ENCODE measurements around the gene ZNF576.

The ZNF576 gene

DNA sequence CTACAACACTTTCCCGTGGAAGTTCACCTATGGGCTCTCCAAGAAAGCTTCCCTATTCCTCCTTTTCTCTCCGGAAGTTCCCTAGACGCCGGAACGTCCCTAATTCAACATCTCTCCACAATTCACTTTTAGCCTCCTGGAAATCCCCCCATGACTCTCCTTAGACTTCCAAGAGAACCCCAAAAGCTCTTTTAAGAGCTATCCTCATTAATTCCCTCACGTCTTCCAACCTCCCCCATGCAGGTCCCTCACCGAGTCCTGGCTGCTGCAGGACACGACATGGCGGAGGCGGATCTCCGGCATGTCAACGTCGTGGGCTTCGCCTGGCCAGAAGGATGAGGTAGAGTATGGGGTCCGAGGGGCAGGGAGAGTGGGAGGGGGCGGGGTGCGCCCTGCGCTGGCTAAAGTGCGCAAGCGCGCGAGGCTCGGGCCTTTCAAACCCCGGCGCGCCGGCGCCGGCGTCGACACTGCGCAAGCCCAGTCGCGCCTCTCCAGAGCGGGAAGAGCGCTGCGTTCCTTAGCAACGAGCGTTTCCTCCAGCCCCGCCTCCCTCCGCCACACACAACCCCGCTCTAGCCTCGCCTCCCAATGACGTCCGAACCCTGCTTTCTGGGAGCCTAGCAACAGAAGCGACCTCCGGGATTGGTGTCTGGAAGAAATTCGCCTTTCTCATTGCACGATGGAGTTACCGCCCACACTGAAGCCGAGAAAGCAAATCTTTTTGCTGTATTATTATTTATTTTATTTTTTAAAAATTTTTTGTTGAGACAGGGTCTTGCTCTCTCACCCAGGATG is 21.0 kb upstream of the ZNF576 start, which contains the start of the genes PINLYP and XRCC1:
Gene PINLYP (plus strand): TSS at position 646 of the 795 bp plus-strand sequence. CDS start 1,391 bp downstream, outside the sequence.
Gene XRCC1 (minus strand): TSS at position 372 of the 795 bp plus-strand sequence. CDS start 69 bp downstream, at position 303.
- peak; percentile 99 for DNase-seq (ENCODE audit: low read depth)
- peak within 1 kb of the TSS; percentile 99 for H3K4me3 ChIP-seq (replicated peaks; ENCODE audit: low read depth, low read length)
- TF ChIP-seq, protein P1, sequence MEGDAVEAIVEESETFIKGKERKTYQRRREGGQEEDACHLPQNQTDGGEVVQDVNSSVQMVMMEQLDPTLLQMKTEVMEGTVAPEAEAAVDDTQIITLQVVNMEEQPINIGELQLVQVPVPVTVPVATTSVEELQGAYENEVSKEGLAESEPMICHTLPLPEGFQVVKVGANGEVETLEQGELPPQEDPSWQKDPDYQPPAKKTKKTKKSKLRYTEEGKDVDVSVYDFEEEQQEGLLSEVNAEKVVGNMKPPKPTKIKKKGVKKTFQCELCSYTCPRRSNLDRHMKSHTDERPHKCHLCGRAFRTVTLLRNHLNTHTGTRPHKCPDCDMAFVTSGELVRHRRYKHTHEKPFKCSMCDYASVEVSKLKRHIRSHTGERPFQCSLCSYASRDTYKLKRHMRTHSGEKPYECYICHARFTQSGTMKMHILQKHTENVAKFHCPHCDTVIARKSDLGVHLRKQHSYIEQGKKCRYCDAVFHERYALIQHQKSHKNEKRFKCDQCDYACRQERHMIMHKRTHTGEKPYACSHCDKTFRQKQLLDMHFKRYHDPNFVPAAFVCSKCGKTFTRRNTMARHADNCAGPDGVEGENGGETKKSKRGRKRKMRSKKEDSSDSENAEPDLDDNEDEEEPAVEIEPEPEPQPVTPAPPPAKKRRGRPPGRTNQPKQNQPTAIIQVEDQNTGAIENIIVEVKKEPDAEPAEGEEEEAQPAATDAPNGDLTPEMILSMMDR (IDR thresholded peaks at IDR 0.05; ENCODE audit: low read length, missing control alignments): no peak

DNA sequence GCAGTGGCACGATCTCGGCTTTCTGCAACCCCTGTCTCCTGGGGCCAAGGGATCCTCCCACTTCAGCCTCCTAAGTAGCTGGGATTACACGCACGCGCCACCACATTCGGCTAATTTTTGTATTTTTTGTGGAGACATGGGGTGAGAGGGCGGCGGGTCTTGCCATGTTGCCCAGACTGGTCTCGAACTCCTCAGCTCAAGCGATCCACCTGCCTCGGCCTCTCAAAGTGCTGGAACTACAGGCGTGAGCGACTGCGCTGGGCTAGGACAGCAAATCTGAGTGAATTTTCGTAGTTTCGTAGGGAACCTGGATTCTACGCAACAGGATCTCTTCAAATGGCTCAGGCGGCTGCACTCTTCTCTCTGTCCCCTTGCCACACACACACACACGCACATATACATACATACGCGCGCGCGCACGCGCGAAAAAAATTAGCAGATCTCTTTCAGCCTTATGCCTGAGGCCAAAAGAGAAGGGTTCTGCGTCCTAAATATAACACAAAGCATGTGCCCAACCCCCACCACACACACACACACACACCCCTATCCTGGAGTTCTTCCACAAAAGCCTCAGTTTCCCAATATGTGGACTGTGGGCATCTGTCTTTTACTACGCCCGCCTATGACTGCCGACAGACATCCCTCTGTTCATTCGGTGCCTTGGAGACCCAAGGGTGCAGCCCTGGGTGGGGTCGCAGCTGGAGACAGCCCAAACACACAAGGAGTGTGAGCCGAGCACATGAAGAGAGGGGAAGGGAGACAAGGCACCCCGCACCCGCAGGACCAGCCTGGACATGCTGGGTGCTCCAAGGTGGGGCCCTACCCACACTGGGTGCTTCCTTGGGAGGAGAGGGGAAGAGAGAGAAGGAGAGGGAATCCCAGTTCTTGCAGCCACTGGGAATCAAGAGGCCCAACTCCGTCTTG is 20.2 kb upstream of the ZNF576 start:
- no peak for DNase-seq (ENCODE audit: low read depth)
- TF ChIP-seq, protein P1 (IDR thresholded peaks at IDR 0.05; ENCODE audit: low read length, missing control alignments): no peak
- peak overlapping the region; percentile 99 for H3K4me3 ChIP-seq (replicated peaks; ENCODE audit: low read depth, low read length)

DNA sequence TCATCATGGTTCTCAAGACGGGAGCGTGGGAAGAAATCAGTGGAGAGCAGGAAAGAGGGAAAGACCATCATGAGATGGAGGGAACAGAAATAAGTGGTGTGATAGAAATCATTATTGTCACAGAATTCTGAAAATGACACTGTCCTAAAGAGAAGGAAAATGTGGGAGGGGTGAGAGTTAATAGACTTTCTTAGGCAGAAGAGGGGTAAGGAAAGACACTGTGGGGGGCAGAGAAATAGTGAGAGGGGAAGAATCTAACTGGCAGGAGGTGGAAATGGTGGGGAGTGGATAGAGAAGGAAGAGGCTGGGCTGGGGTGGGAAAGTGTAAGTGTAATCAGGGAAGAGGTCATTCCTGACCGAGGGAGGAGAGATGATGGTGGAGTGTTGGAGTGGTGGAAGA is 17.6 kb upstream of the ZNF576 start:
- TF ChIP-seq, protein P1 (IDR thresholded peaks at IDR 0.05; ENCODE audit: low read length, missing control alignments): no peak
- no peak for DNase-seq (ENCODE audit: low read depth)
- no peak overlapping the region for H3K4me3 ChIP-seq (replicated peaks; ENCODE audit: low read depth, low read length)

DNA sequence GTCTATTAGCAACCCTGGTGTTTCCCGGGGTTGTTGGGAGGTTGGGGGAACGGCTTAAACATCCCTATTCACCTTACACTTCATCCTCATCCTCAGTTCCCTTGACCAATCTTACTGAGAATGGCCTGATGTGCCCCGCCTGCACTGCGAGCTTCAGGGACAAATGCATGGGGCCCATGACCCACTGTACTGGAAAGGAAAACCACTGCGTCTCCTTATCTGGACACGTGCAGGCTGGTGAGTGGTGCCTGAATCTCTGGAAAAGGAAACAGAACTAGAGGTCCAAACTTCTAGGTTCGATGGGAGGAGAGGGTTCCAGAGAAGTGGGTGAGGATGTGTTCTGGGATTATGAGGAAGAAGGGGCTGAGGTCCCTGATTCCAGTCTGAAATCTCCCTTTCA is 14.9 kb upstream of the ZNF576 start:
- TF ChIP-seq, protein P1 (IDR thresholded peaks at IDR 0.05; ENCODE audit: low read length, missing control alignments): no peak

DNA sequence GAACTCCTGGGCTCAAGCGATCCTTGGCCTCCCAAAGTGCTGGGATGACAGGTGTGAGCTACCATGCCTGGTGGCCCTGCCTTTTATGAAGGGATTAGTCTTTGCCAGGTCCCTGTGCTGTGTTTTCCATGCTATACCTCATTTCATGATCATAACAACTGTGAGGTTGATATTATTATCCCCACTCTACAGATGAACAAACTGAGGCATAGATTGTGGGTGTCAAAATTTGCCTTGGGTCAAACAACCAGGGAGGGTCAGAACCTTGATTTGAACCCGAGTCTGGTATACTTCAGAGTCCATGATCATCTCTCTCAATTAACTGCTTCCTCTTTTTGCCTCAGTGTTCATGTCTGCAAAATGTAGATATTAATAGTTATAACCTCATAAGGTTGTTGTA is 13.9 kb upstream of the ZNF576 start:
- DNase-seq (ENCODE audit: low read depth): no peak
- TF ChIP-seq, protein P1 (IDR thresholded peaks at IDR 0.05; ENCODE audit: low read length, missing control alignments): no peak
- no peak overlapping the region for H3K4me3 ChIP-seq (replicated peaks; ENCODE audit: low read depth, low read length)

More for the DNA sequence above, 14.9 kb upstream of the ZNF576 start:
- no peak for DNase-seq (ENCODE audit: low read depth)
- H3K4me3 ChIP-seq (replicated peaks; ENCODE audit: low read depth, low read length): no peak overlapping the region

DNA sequence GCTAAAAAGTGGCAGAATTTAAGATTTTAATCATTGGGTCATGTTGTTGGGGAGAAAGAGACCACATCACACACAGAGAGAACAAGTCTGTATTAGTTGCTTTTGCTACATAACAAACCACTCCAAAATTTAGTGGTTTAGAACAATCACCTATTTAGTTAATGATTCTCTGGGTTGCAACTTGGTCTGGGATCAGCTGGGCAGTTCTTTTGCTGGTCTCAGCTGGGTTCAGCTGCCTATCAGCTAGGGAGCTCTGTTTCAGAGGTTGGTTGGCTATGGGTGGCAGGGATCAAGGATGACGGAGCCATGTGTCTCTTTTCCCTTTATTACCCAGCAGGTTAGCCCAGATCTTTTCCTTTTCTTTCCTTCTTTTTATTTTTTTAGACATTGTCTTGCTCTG is 11.9 kb upstream of the ZNF576 start:
- H3K4me3 ChIP-seq (replicated peaks; ENCODE audit: low read depth, low read length): no peak overlapping the region
- DNase-seq (ENCODE audit: low read depth): no peak
- TF ChIP-seq, protein P1 (IDR thresholded peaks at IDR 0.05; ENCODE audit: low read length, missing control alignments): no peak
